Measurements from ENCODE around the gene ADAMTS2.

DNA sequence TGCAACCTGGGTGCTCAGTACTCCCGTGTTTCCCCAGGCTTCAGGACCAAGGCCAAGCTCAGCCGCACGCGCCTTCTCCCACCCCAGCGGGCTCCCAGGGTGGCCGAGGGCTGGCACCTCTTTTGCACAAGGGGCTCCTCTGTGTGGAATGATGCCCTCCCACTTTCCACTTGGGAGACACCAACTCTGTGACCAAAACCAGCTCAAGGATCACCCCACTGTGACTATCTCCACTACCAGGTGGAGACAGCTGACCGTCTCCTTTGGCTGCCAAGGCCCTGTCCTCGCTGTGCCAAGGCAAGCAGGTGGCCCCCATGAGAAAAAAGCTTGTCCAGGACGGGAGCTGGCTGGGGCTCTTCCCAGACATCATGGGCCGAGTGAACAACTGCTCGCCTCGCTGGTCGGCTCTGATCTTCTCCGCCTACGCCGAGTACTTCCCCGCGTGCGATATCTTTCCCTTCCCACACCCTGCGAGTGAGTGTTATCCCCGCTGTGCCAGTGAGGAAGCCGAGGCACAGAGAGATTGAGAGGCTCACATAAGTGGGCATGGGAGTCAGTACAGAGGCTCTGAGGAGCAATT is 152.3 kb downstream of the ADAMTS2 start:
- TF ChIP-seq, protein P1, sequence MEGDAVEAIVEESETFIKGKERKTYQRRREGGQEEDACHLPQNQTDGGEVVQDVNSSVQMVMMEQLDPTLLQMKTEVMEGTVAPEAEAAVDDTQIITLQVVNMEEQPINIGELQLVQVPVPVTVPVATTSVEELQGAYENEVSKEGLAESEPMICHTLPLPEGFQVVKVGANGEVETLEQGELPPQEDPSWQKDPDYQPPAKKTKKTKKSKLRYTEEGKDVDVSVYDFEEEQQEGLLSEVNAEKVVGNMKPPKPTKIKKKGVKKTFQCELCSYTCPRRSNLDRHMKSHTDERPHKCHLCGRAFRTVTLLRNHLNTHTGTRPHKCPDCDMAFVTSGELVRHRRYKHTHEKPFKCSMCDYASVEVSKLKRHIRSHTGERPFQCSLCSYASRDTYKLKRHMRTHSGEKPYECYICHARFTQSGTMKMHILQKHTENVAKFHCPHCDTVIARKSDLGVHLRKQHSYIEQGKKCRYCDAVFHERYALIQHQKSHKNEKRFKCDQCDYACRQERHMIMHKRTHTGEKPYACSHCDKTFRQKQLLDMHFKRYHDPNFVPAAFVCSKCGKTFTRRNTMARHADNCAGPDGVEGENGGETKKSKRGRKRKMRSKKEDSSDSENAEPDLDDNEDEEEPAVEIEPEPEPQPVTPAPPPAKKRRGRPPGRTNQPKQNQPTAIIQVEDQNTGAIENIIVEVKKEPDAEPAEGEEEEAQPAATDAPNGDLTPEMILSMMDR (conservative IDR thresholded peaks at IDR 0.05 in 1 of 2, IDR thresholded peaks at IDR 0.05 in 1 of 2; ENCODE audit: low read depth in 1 of 2, low read length in 2 of 2) = no peak
- no peak for TF ChIP-seq EZH2 (IDR thresholded peaks at IDR 0.05; ENCODE audit: low read length, missing control alignments)
